NT2/D1 (cell line): Measurements from ENCODE around the gene APOBEC3G.

ENCODE experiments used
- YY1 ChIP-seq: IDR thresholded peaks from 2 replicates; pipeline ENCODE4 v1.6.1; 2011; ENCODE audit not compliant: insufficient read length, insufficient read depth
- ZNF274 ChIP-seq: IDR thresholded peaks from 2 replicates; pipeline ENCODE4 v1.6.1; 2011; ENCODE audit warnings: mild to moderate bottlenecking, low read depth, low read length

DNA sequence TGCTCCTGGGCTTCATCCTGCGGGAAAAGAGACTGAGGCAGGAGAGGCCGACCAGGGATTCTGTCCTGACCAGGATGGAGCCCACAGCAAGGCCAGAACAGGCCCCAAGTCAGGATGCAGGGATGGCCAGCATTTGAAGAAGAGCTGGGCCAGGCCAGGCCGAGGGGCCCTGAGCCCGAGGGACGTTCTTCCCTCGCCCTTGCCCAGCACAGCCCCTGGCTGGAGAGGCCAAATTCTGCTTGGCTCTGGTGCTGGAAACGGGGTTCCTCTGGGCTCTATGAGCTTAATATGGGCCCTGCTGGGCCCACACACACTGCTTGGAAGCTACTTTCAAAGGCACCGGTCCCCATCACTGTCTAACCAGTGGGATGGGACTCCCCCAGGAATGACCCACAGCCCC is 7.6 kb downstream of the APOBEC3G start:
- TF ChIP-seq ZNF274: no peak
- no peak for TF ChIP-seq YY1
